ENCODE data around the gene SAPCD1. TPM values are rescaled to one million over a fixed set of nuclear protein-coding genes. Genes with fewer than 3 reads are reported as not detected.

SAPCD1 gene
- total RNA-seq, 1 experiment from 2014 or later, result 13.0 TPM

- Histone ChIP-seq H3K36me3 (ENCODE audit: control insufficient read depth, insufficient read depth, low read length) (no peaks in the 10 kb centered on the region), H3K4me1 (peaks cover 52% of the 10 kb centered on the region), H3K4me3 (ENCODE audit: low read depth, low read length) (no peak overlapping the region), H3K27me3 (replicated peaks; ENCODE audit: control insufficient read depth, insufficient read depth, low read length) (no peaks in the 10 kb centered on the region), H3K9me3 (no peaks in the 10 kb centered on the region)
- peak overlapping the region; percentile 69 for H3K27ac Mint-ChIP-seq (ENCODE audit: unreplicated experiment)
- no TSS peak for BruUV-seq (replicated peaks)
- no peaks in the 10 kb centered on the region for H3K27me3 Mint-ChIP-seq (ENCODE audit: insufficient read depth, unreplicated experiment)
- POLR2A ChIA-PET, result interaction anchor here (0.5 kb wide), 1 partner anchor 16 kb away, joined by 3 read pairs; the partner anchor contains the start of gene ABHD16A
- H3K4me1 Mint-ChIP-seq (ENCODE audit: low read depth, unreplicated experiment), result peaks cover 47% of the 10 kb centered on the region
- no peak for DNase-seq
- no peak overlapping the region for H3K4me3 Mint-ChIP-seq (ENCODE audit: unreplicated experiment)
- peaks cover 4% of the 10 kb centered on the region for H3K36me3 Mint-ChIP-seq (ENCODE audit: insufficient read depth, unreplicated experiment)
- CTCF ChIA-PET, result no interaction called here
- TF ChIP-seq CTCF (IDR thresholded peaks at IDR 0.05; ENCODE audit: insufficient read depth in 1 of 2, low read depth in 1 of 2, low read length in 1 of 2, severe bottlenecking in 1 of 2, unreplicated experiment in 1 of 2), result no peak
- intact Hi-C loops (cut with micrococcal nuclease; ENCODE audit: unreplicated experiment), result no loop called here
- no peaks in the 10 kb centered on the region for H3K9me3 Mint-ChIP-seq (ENCODE audit: unreplicated experiment)
These were observed 43.5 kb upstream of the SAPCD1 start for GRCh38 chr6:31719001-31719400.

GRCh38 chr6:31720196-31720770, 42.2 kb upstream of the SAPCD1 start:
- no peak for TF ChIP-seq CTCF (IDR thresholded peaks at IDR 0.05; ENCODE audit: insufficient read depth in 1 of 2, low read depth in 1 of 2, low read length in 1 of 2, severe bottlenecking in 1 of 2, unreplicated experiment in 1 of 2)

GRCh38 chr6:31721351-31722020, 41.0 kb upstream of the SAPCD1 start, which contains the start of gene LY6G6C:
LY6G6C (minus strand) TSS chr6:31721746; CDS start chr6:31721679, 67 bp downstream.
- CTCF ChIA-PET, result no interaction called here
- TF ChIP-seq CTCF (IDR thresholded peaks at IDR 0.05; ENCODE audit: insufficient read depth in 1 of 2, low read depth in 1 of 2, low read length in 1 of 2, severe bottlenecking in 1 of 2, unreplicated experiment in 1 of 2), result no peak

More at GRCh38 chr6:31720196-31720770, 42.2 kb upstream of the SAPCD1 start:
- peak; percentile 40 to 48 for DNase-seq
- H3K4me3 ChIP-seq (ENCODE audit: low read depth, low read length), result no peak overlapping the region
- H3K27ac Mint-ChIP-seq (ENCODE audit: unreplicated experiment), result peak overlapping the region; percentile 38
- ChIA-PET POLR2A (interaction anchor here (0.6 kb wide), 1 partner anchor 131 kb away, joined by 5 read pairs; no protein-coding TSS in a partner anchor), CTCF (no interaction called here)
- peaks cover 41% of the 10 kb centered on the region for H3K4me1 Mint-ChIP-seq (ENCODE audit: low read depth, unreplicated experiment)
- H3K36me3 ChIP-seq (ENCODE audit: control insufficient read depth, insufficient read depth, low read length), result no peaks in the 10 kb centered on the region
- H3K27me3 Mint-ChIP-seq (ENCODE audit: insufficient read depth, unreplicated experiment), result no peaks in the 10 kb centered on the region
- intact Hi-C loops (cut with micrococcal nuclease; ENCODE audit: unreplicated experiment), result no loop called here
- no peaks in the 10 kb centered on the region for H3K36me3 Mint-ChIP-seq (ENCODE audit: insufficient read depth, unreplicated experiment)
- H3K9me3 Mint-ChIP-seq (ENCODE audit: unreplicated experiment), result no peaks in the 10 kb centered on the region
- no peaks in the 10 kb centered on the region for H3K9me3 ChIP-seq
- BruUV-seq (replicated peaks), result no TSS peak
- H3K4me3 Mint-ChIP-seq (ENCODE audit: unreplicated experiment), result no peak overlapping the region
- peaks cover 39% of the 10 kb centered on the region for H3K4me1 ChIP-seq
- no peaks in the 10 kb centered on the region for H3K27me3 ChIP-seq (replicated peaks; ENCODE audit: control insufficient read depth, insufficient read depth, low read length)

More at GRCh38 chr6:31721351-31722020, 41.0 kb upstream of the SAPCD1 start, which contains the start of gene LY6G6C:
- Histone ChIP-seq H3K9me3 (no peaks in the 10 kb centered on the region), H3K36me3 (ENCODE audit: control insufficient read depth, insufficient read depth, low read length) (no peaks in the 10 kb centered on the region), H3K4me3 (ENCODE audit: low read depth, low read length) (no peak within 1 kb of the TSS), H3K27me3 (replicated peaks; ENCODE audit: control insufficient read depth, insufficient read depth, low read length) (no peaks in the 10 kb centered on the region), H3K4me1 (peaks cover 38% of the 10 kb centered on the region)
- no peak for DNase-seq
- no peaks in the 10 kb centered on the region for H3K27me3 Mint-ChIP-seq (ENCODE audit: insufficient read depth, unreplicated experiment)
- no TSS peak for BruUV-seq (replicated peaks)
- peaks cover 41% of the 10 kb centered on the region for H3K4me1 Mint-ChIP-seq (ENCODE audit: low read depth, unreplicated experiment)
- peaks cover 8% of the 10 kb centered on the region for H3K36me3 Mint-ChIP-seq (ENCODE audit: insufficient read depth, unreplicated experiment)
- intact Hi-C loops (cut with micrococcal nuclease; ENCODE audit: unreplicated experiment), result no loop called here
- no peaks in the 10 kb centered on the region for H3K9me3 Mint-ChIP-seq (ENCODE audit: unreplicated experiment)
- no peak within 1 kb of the TSS for H3K4me3 Mint-ChIP-seq (ENCODE audit: unreplicated experiment)
- peak within 1 kb of the TSS; percentile 69 for H3K27ac Mint-ChIP-seq (ENCODE audit: unreplicated experiment)
- POLR2A ChIA-PET, result no interaction called here
